A549 (cell line): ENCODE results near the gene LRIG1. TPM values are rescaled to one million over a fixed set of nuclear protein-coding genes. Genes with fewer than 3 reads are reported as not detected.

Source experiments
- ATAC-seq, 2 experiments: fragments of 200-7000 bp in 1 of 2; fragments of >200 bp in 1 of 2; cut with Nextera tagmentation in 1 of 2; cut with Tn5 transposase in 1 of 2; 3 replicates each; pipeline versions ENCODE4 v1.8.0 to v1.9.1; 2018 to 2020; ENCODE audit warnings: mild to moderate bottlenecking in 1 of 2, moderate library complexity in 1 of 2
- CTCF ChIA-PET: fragments of 300-600 bp; sonication (Branson Sonifier 250); formaldehyde crosslinking; extraction: SDS; loops from one replicate; lab custom pipeline; 2021; ENCODE audit warnings: antibody characterized with exemption, inconsistent platforms; lab: Yijun Ruan, JAX
- POLR2A ChIA-PET: fragments of 350-600 bp; formaldehyde crosslinking; extraction: SDS; loops from one replicate; lab custom pipeline; 2021; ENCODE audit warnings: antibody characterized with exemption, inconsistent platforms; lab: Yijun Ruan, JAX
- DNase-seq, 2 experiments: peaks; one replicate each; pipeline versions ENCODE4 v3.0.0 to v3.0.0-alpha.2; 2011 to 2016; ENCODE audit warnings: low read depth in 1 of 2, low spot score in 1 of 2
- FAIRE-seq: peaks from 2 replicates; lab custom pipeline; 2011; peaks lifted over from hg19 to GRCh38; lab: Jason Lieb, UNC
- H3K27ac ChIP-seq, 2 experiments: fragments of >200 bp; sonication (Bioruptor Twin); formaldehyde crosslinking; 3 replicates each; pipeline ENCODE4 v1.5.1; 2016 to 2017
- H3K4me1 ChIP-seq: fragments of >200 bp; sonication (Bioruptor Twin); formaldehyde crosslinking; 3 replicates; pipeline ENCODE4 v1.6.1; 2016
- H3K4me2 ChIP-seq: fragments of >200 bp; sonication (Bioruptor Twin); formaldehyde crosslinking; 3 replicates; pipeline ENCODE4 v1.6.1; 2016
- H3K4me3 ChIP-seq: fragments of >200 bp; sonication (Bioruptor Twin); formaldehyde crosslinking; 3 replicates; pipeline ENCODE4 v1.5.1; 2016
- H3K9me3 ChIP-seq: fragments of >200 bp; sonication (Bioruptor Twin); formaldehyde crosslinking; 3 replicates; pipeline ENCODE4 v1.6.1; 2016
- ATOH8 ChIP-seq: fragments of 250-450 bp; sonication (Bioruptor Pico); IDR thresholded peaks from 2 replicates; pipeline ENCODE4 v1.5.0; 2020; ENCODE audit warnings: low read depth, mild to moderate bottlenecking, moderate library complexity
- CEBPB ChIP-seq, 2 experiments: fragments of >200 bp in 1 of 2; sonication (Bioruptor Twin) in 1 of 2; formaldehyde crosslinking in 1 of 2; IDR thresholded peaks; 2 replicates each; pipeline ENCODE4 v1.6.1; 2012 to 2016
- CTCF ChIP-seq: fragments of >200 bp; sonication (Bioruptor Twin); formaldehyde crosslinking; IDR thresholded peaks from 3 replicates; pipeline ENCODE4 v1.5.1; 2016
- EHF ChIP-seq: fragments of 250-450 bp; sonication (Bioruptor Pico); IDR thresholded peaks from 2 replicates; pipeline ENCODE4 v1.5.0; 2020; ENCODE audit warnings: mild to moderate bottlenecking
- EHMT2 ChIP-seq: fragments of 200-600 bp; sonication (generic); IDR thresholded peaks from 2 replicates; pipeline ENCODE4 v1.6.1; 2016; ENCODE audit warnings: antibody characterized with exemption, low read depth, mild to moderate bottlenecking, moderate library complexity
- EP300 ChIP-seq, 2 experiments: fragments of >200 bp; sonication (Bioruptor Twin); formaldehyde crosslinking; IDR thresholded peaks; 2 replicates in 1 of 2; 3 replicates in 1 of 2; pipeline ENCODE4 v1.6.1; 2016 to 2017
- FOSB ChIP-seq: fragments of 250-450 bp; sonication (Bioruptor Pico); IDR thresholded peaks from 2 replicates; pipeline ENCODE4 v1.5.0; 2020; ENCODE audit warnings: mild to moderate bottlenecking, moderate library complexity
- FOSL2 ChIP-seq, 2 experiments: fragments of 450-650 bp in 1 of 2; fragments of >200 bp in 1 of 2; sonication (Bioruptor Twin) in 1 of 2; formaldehyde crosslinking; IDR thresholded peaks; 2 replicates each; pipeline versions ENCODE4 v1.5.0 to v1.6.1; 2016 to 2020; ENCODE audit warnings: mild to moderate bottlenecking in 1 of 2, moderate library complexity in 1 of 2
- FOXS1 ChIP-seq: fragments of 250-450 bp; sonication (Bioruptor Pico); IDR thresholded peaks from 2 replicates; pipeline ENCODE4 v1.5.0; 2020; ENCODE audit warnings: mild to moderate bottlenecking, moderate library complexity
- GATA3 ChIP-seq: IDR thresholded peaks from 2 replicates; pipeline ENCODE4 v1.6.1; 2012; ENCODE audit warnings: borderline replicate concordance
- HDAC2 ChIP-seq: fragments of 200-600 bp; sonication (generic); IDR thresholded peaks from 2 replicates; pipeline ENCODE4 v1.6.1; 2016
- HES2 ChIP-seq: fragments of >200 bp; sonication (Bioruptor Twin); formaldehyde crosslinking; IDR thresholded peaks from 2 replicates; pipeline ENCODE4 v1.6.1; 2016
- HOXB5 ChIP-seq: fragments of 250-450 bp; sonication (Bioruptor Pico); IDR thresholded peaks from 2 replicates; pipeline ENCODE4 v1.5.0; 2020; ENCODE audit warnings: mild to moderate bottlenecking, moderate library complexity
- JUNB ChIP-seq: fragments of >200 bp; sonication (Bioruptor Twin); formaldehyde crosslinking; IDR thresholded peaks from 2 replicates; pipeline ENCODE4 v1.6.1; 2016
- MAFK ChIP-seq: fragments of 450-650 bp; IDR thresholded peaks from 2 replicates; pipeline ENCODE4 v1.6.1; 2014; ENCODE audit not compliant: partially characterized antibody
- MAX ChIP-seq: IDR thresholded peaks from 2 replicates; pipeline ENCODE4 v1.6.1; 2012
- NFE2L2 ChIP-seq: fragments of 150-350 bp; conservative IDR thresholded peaks from 2 replicates; pipeline ENCODE4 v1.6.1; 2014; ENCODE audit warnings: low read length
- NPAS2 ChIP-seq: fragments of 250-450 bp; sonication (Bioruptor Pico); IDR thresholded peaks from 2 replicates; pipeline ENCODE4 v1.8.0; 2022; ENCODE audit warnings: mild to moderate bottlenecking, moderate library complexity, borderline replicate concordance
- NR3C1 ChIP-seq: fragments of >200 bp; sonication (Bioruptor Twin); formaldehyde crosslinking; IDR thresholded peaks from 3 replicates; pipeline ENCODE4 v1.6.1; 2017
- RARB ChIP-seq: fragments of 250-450 bp; sonication (Bioruptor Pico); IDR thresholded peaks from 2 replicates; pipeline ENCODE4 v1.8.0; 2021; ENCODE audit warnings: mild to moderate bottlenecking, moderate library complexity
- RCOR1 ChIP-seq: fragments of 150-350 bp; IDR thresholded peaks from 2 replicates; pipeline ENCODE4 v1.6.1; 2014; ENCODE audit warnings: antibody characterized with exemption, low read length, low read depth
- RFX5 ChIP-seq: fragments of 450-650 bp; IDR thresholded peaks from 2 replicates; pipeline ENCODE4 v1.7.1; 2014; ENCODE audit warnings: antibody characterized with exemption, mild to moderate bottlenecking, moderate library complexity
- TFCP2L1 ChIP-seq: fragments of 250-450 bp; sonication (Bioruptor Pico); IDR thresholded peaks from 2 replicates; pipeline ENCODE4 v1.5.0; 2021; ENCODE audit warnings: mild to moderate bottlenecking
- WGBS: methylation state at CpG from one replicate; pipeline ENCODE4 v1.1.6; 2017; ENCODE audit errors: missing lambda C conversion rate; 5-methylcytosine and 5-hydroxymethylcytosine counted together
- polyA plus RNA-seq, 4 experiments: library from polyadenylated mRNA; depleted of rRNA in 3 of 4; stranded (reverse); fragments of >200 nt; fragmentation: RNase III in 1 of 4; extraction: RNeasy Plus Mini Kit Qiagen cat#74134 plus additional on column Dnase treatment in 1 of 4; gene quantifications; 2 replicates in 3 of 4; 3 replicates in 1 of 4; pipeline ENCODE4 v1.2.3, GENCODE V29; 2011 to 2017

The LRIG1 gene
- polyA plus RNA-seq, 2 of the 4 experiments (the other 2 are of a cell fraction), result 1.8 to 6.2 TPM

- TF ChIP-seq HDAC2, result no peak
- TF ChIP-seq RARB (CRISPR knock-in tag), result no peak
These were observed 69.3 kb downstream of the LRIG1 start (continued) for GRCh38 chr3:66431494-66431893.

- POLR2A ChIA-PET, result no interaction called here
- no peak for FAIRE-seq
These were observed 69.9 kb downstream of the LRIG1 start for GRCh38 chr3:66430876-66431275.

GRCh38 chr3:66428733-66429132 is 72.1 kb downstream of the LRIG1 start:
- ATAC-seq (peak; percentile 94), DNase-seq (peak; percentile 32 to 85), FAIRE-seq (no peak)
- ChIA-PET CTCF (interaction anchor here (1.9 kb wide), 2 partner anchors 11 to 21 kb away, joined by 5 to 9 read pairs; no protein-coding TSS in a partner anchor), POLR2A (no interaction called here)
- no peaks in the 10 kb centered on the region for H3K9me3 ChIP-seq
- TF ChIP-seq FOSB (CRISPR knock-in tag) (no peak), RFX5 (peak; percentile 94), FOSL2 (IDR thresholded peaks at IDR 0.05) (peak; percentile 42; the same call in 1 of the 2 replicates), FOSL2 (CRISPR knock-in tag; IDR thresholded peaks at IDR 0.05) (peak; percentile 81), GATA3 (peak; percentile 30; the same call in 1 of the 2 replicates), MAFK (no peak), JUNB (0 out of 2 replicates have a peak, but pooled peaks have one; percentile 29), FOXS1 (CRISPR knock-in tag) (peak; percentile 81; the same call in 1 of the 2 replicates)
- 2% methylated on average over 5 of the region's 5 CpGs for WGBS
- H3K4me1 ChIP-seq, result peaks cover 14% of the 10 kb centered on the region
- H3K4me3 ChIP-seq, result no peak overlapping the region
- peak overlapping the region; percentile 77 for H3K4me2 ChIP-seq
- H3K27ac ChIP-seq, result peak overlapping the region; percentile 39 to 66; a peak in 4 of 6 replicates

More at GRCh38 chr3:66430876-66431275, 69.9 kb downstream of the LRIG1 start:
- peaks cover 14% of the 10 kb centered on the region for H3K4me1 ChIP-seq
- no peak for ATAC-seq
- no peak for DNase-seq
- H3K27ac ChIP-seq, result no peak overlapping the region
- no peak for TF ChIP-seq CEBPB (IDR thresholded peaks at IDR 0.05)
- TF ChIP-seq GATA3, result no peak
- TF ChIP-seq TFCP2L1, result no peak
- TF ChIP-seq NFE2L2, result no peak
- no peak for TF ChIP-seq EHF (CRISPR knock-in tag)
- TF ChIP-seq, all 56 proteins: peak for 0
- CTCF ChIA-PET, result no interaction called here
- H3K4me3 ChIP-seq, result no peak overlapping the region
- H3K9me3 ChIP-seq, result no peaks in the 10 kb centered on the region
- 57% methylated on average over 3 of the region's 8 CpGs for WGBS
- H3K4me2 ChIP-seq, result no peak overlapping the region

GRCh38 chr3:66427951-66428474 is 72.8 kb downstream of the LRIG1 start:
- Histone ChIP-seq H3K27ac (peak overlapping the region; percentile 39 to 64; a peak in 4 of 6 replicates), H3K9me3 (no peaks in the 10 kb centered on the region), H3K4me3 (no peak overlapping the region), H3K4me2 (peak overlapping the region; percentile 77), H3K4me1 (peaks cover 14% of the 10 kb centered on the region)
- DNase-seq, result no peak
- no peak for TF ChIP-seq MAX
- TF ChIP-seq MAFK, result no peak
- no peak for TF ChIP-seq HES2
- TF ChIP-seq EHMT2, result no peak
- TF ChIP-seq NPAS2 (CRISPR knock-in tag), result no peak
- no peak for TF ChIP-seq FOSL2 (IDR thresholded peaks at IDR 0.05)
- TF ChIP-seq FOSL2 (CRISPR knock-in tag; IDR thresholded peaks at IDR 0.05), result no peak
- no peak for TF ChIP-seq NR3C1
- no peak for TF ChIP-seq HOXB5
- ChIA-PET POLR2A (no interaction called here), CTCF (interaction anchor here (0.5 to 1.9 kb wide), 3 partner anchors 10 to 644 kb away, joined by 3 to 9 read pairs (median 5); no protein-coding TSS in a partner anchor)
- 74% methylated on average over 5 of the region's 5 CpGs for WGBS
- no peak for FAIRE-seq
- ATAC-seq, result no peak

- no peak for DNase-seq
- FAIRE-seq, result no peak
- ChIA-PET CTCF (no interaction called here), POLR2A (no interaction called here)
- WGBS, result 95% methylated on average over 3 of the region's 3 CpGs
- ATAC-seq, result no peak
- no peaks in the 10 kb centered on the region for H3K9me3 ChIP-seq
- no peak overlapping the region for H3K4me2 ChIP-seq
- H3K4me3 ChIP-seq, result no peak overlapping the region
- TF ChIP-seq EHF (CRISPR knock-in tag), result no peak
- no peak for TF ChIP-seq ATOH8 (CRISPR knock-in tag)
- no peak for TF ChIP-seq EP300 (IDR thresholded peaks at IDR 0.05)
- no peak for TF ChIP-seq RCOR1
- no peak for TF ChIP-seq CTCF
- peaks cover 14% of the 10 kb centered on the region for H3K4me1 ChIP-seq
- H3K27ac ChIP-seq, result no peak overlapping the region
These were observed 73.5 kb downstream of the LRIG1 start for GRCh38 chr3:66427352-66427751.
